ENCODE measurements around the gene RBM17.

GRCh38 chr10:6080417-6080973, 8.3 kb upstream of the RBM17 start:
- no peak for TF ChIP-seq POLR2A (IDR thresholded peaks at IDR 0.05)
- TF ChIP-seq CTCF (IDR thresholded peaks at IDR 0.05), result no peak
